GM21528 (cell line): ENCODE data around the gene IER3IP1.
"Not testable (repeated sequence)": the region's sequence is repeated elsewhere in the genome, so short reads cannot be mapped to it uniquely, and the experiment has no call there.

Source experiments
- ATAC-seq: cut with Tn5 transposase; IDR thresholded peaks from one replicate; pipeline ENCODE4 v1.9.1; 2021; ENCODE audit warnings: mild to moderate bottlenecking, moderate library complexity; ENCODE audit not compliant: unreplicated experiment, low FRiP score

The IER3IP1 gene

DNA sequence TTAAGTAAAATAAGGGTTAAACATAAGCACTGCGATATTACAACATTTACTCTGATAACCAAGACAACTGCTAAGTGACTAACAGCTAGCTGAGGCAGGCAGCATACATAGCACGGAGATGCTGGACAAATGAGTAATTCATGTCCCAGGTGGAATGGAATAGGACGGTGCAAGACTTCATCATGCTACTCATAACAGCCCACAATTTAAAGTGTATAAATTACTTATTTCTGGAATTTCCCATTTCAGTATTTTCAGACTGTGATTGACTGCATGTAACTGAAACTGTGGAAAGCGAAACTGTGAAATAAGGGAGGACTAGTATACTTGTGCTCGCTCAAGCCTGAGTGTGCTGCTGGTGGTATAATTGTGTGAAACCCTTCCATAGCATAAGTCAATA, 12.9 kb downstream of the IER3IP1 start:
- ATAC-seq, result peak; percentile 82

- no peak for ATAC-seq
Observed at GRCh38 chr18:47160256-47160655, 15.9 kb downstream of the IER3IP1 start.

DNA sequence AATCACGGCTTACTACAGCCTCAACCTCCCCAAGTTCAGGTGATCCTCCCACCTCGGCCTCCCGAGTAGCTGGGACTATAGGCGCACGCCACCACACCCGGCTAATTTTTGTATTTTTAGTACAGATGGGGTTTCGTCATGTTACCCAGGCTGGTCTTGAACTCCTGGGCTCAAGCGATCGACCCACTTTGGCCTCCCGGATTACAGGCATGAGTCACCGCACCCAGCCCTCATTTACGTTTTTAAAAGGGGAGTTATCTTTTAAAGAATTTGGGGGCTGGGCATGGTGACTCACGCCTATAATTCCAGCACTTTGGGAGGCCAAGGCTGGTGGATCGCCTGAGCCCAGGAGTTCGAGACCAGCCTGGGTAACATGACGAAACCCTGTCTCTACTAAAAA, 17.8 kb downstream of the IER3IP1 start:
- not testable (repeated sequence) for ATAC-seq

- ATAC-seq, result no peak
Observed at GRCh38 chr18:47151439-47151838, 24.7 kb downstream of the IER3IP1 start.

DNA sequence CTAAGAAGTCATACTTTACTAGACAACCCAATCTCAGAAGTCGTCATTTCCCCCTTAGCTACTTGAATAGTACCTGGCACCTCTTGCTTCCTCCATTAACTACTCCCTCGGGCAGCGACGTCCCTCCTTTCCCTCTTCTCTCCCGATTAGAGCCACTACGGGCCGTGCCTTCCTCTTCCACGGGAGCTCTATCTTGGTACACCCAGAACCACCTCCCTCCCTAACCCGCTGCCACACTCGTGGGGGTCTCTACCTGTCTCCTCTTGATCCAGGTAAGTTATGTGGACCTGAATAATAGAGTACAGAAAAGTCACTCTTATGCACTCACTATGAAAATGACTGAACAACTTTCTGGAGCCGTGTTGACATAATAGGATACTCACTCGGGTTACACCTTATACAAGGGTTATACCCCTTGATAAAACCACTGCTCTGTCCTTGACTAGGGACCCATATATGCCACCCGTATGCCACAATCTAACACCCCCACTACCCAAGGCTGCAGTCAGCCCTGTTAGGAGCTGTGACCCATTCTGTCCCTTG, 25.3 kb downstream of the IER3IP1 start:
- ATAC-seq, result peak; percentile 24

GRCh38 chr18:47150029-47150823, 25.9 kb downstream of the IER3IP1 start, which contains the start of gene HDHD2:
TSS of gene HDHD2 (minus strand) at chr18:47150500. CDS start at chr18:47136439, 14,061 bp downstream.
- peak; percentile 92 for ATAC-seq

- ATAC-seq, result peak; percentile 7
Observed at GRCh38 chr18:47149457-47150028, 26.6 kb downstream of the IER3IP1 start.

GRCh38 chr18:47146206-47146605, 30.0 kb downstream of the IER3IP1 start:
- ATAC-seq, result no peak

GRCh38 chr18:47143899-47144485, 32.2 kb downstream of the IER3IP1 start:
- no peak for ATAC-seq

DNA sequence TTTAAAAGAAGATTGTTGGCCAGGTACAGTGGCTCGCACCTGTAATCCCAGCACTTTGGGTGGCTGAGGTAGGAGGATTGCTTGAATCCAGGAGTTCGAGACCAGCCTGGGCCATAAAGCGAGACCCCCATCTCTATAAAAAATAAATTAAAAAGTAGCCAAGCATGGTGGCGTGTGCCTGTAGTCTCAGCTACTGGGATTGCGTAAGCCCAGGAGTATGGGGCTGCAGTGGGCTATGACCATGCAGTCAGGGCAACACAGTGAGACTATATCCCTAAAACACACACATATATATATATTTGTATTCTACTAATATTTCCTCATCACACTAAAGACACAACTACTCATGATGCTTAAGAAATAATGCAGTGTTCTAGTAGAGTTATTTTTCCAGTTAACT, 33.0 kb downstream of the IER3IP1 start:
- ATAC-seq, result no peak

- ATAC-seq, result no peak
Observed at GRCh38 chr18:47141289-47141688, 34.9 kb downstream of the IER3IP1 start.

- ATAC-seq, result no peak
Observed at GRCh38 chr18:47121146-47121545, 55.0 kb downstream of the IER3IP1 start.

DNA sequence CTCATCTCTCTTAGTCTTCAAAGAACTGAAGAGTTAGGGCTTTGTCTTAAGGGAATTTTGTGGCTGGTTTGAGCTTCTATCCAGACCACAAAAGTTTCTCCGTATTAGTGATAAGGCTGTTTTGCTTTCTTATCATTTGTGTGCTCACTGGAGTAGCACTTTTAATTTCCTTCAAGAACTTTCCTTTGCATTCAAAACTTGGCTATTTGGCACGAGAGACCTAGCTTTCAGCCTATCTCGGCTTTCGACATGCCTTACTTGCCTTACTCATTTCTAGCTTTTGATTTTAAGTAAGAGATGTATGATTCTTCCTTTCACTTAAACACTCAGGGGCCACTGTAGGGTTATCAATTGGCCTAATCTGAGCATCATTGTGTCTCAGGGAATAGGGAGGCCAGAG, 55.7 kb downstream of the IER3IP1 start:
- peak; percentile 97 for ATAC-seq

GRCh38 chr18:47118981-47119380, 57.2 kb downstream of the IER3IP1 start:
- no peak for ATAC-seq

GRCh38 chr18:47115205-47115604, 61.0 kb downstream of the IER3IP1 start:
- ATAC-seq, result no peak

GRCh38 chr18:47113796-47114540, 62.2 kb downstream of the IER3IP1 start:
- no peak for ATAC-seq

- ATAC-seq, result no peak
Observed at GRCh38 chr18:47110492-47111274, 65.5 kb downstream of the IER3IP1 start.

GRCh38 chr18:47109720-47110119, 66.4 kb downstream of the IER3IP1 start:
- ATAC-seq, result no peak

- no peak for ATAC-seq
Observed at GRCh38 chr18:47108998-47109405, 67.2 kb downstream of the IER3IP1 start.

DNA sequence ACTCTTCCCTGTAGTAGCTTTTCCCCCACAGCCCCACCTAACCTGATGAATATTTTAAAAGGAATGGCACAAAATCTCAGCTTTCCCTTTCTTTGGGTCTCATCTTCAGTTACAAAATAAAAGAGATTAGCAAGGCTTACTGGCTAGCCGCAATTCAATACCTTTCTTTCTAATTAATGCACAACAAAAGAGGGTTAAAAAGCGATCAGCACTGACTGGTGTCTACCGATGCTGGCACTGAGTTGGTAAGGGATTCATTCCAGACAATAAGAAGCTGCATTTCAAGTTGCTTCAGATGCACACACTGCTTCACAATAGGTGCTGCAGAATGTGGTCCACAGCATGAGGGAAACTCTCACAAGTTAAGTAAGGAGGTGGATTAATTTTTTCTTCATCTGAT, 67.8 kb downstream of the IER3IP1 start:
- ATAC-seq, result no peak
